Activated naive CD8-positive, alpha-beta T cell (primary cell): ENCODE measurements around the gene SSTR5.
"Not testable (repeated sequence)": the region's sequence is repeated elsewhere in the genome, so short reads cannot be mapped to it uniquely, and the experiment has no call there.

ENCODE experiments used
- H3K27ac Mint-ChIP-seq: one replicate; pipeline ENCODE4 v1.8.0; 2021; ENCODE audit warnings: mixed read lengths
- H3K27me3 Mint-ChIP-seq: one replicate; pipeline ENCODE4 v1.8.0; 2021; ENCODE audit warnings: mixed read lengths
- H3K36me3 Mint-ChIP-seq: one replicate; pipeline ENCODE4 v1.8.0; 2021; ENCODE audit warnings: mixed read lengths
- H3K4me1 Mint-ChIP-seq: one replicate; pipeline ENCODE4 v1.8.0; 2021; ENCODE audit warnings: low read depth, mixed read lengths
- H3K4me3 Mint-ChIP-seq: one replicate; pipeline ENCODE4 v1.8.0; 2021; ENCODE audit warnings: mild to moderate bottlenecking, mixed read lengths
- H3K9me3 Mint-ChIP-seq: one replicate; pipeline ENCODE4 v1.8.0; 2021; ENCODE audit warnings: low read depth, mixed read lengths

The SSTR5 gene

DNA sequence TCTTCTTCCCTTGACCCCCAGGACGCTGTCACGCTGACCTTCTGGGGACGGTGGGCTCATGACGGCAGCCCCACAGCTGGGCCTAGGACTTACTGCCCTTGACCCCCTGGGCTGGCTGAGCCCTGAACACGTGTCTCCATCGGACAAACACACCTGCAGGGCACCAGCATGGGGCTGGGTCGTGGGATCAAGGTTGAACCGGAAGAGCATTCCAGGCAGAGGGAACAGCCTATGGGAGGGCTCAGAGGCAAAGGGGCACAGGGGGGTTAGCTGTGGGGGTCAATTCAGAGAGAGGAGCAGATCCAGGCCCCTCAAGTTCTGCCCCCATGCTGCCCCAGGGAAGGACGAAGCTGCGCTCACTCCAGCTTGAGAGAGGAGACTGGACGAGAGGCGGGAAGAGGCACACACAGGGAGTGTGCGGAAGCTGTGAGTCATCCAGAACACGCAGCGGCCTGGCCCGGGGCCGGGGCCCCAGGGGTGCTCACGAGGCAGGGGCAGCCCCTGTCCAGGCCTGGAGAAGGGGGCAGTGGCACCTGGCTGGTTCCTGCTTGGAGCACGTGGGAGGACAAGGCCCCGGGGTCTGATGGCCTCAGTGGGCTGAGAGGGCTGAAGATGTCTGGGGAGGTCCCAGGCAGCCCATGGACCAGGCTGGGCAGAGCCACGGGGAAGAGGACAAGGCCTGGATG lies 9.9 kb downstream of the SSTR5 start:
- no peak overlapping the region for H3K4me3 Mint-ChIP-seq
- H3K27me3 Mint-ChIP-seq: peaks cover 15% of the 10 kb centered on the region
- peaks cover 5% of the 10 kb centered on the region for H3K36me3 Mint-ChIP-seq
- H3K27ac Mint-ChIP-seq: no peak overlapping the region
- H3K4me1 Mint-ChIP-seq: no peaks in the 10 kb centered on the region
- no peaks in the 10 kb centered on the region for H3K9me3 Mint-ChIP-seq

DNA sequence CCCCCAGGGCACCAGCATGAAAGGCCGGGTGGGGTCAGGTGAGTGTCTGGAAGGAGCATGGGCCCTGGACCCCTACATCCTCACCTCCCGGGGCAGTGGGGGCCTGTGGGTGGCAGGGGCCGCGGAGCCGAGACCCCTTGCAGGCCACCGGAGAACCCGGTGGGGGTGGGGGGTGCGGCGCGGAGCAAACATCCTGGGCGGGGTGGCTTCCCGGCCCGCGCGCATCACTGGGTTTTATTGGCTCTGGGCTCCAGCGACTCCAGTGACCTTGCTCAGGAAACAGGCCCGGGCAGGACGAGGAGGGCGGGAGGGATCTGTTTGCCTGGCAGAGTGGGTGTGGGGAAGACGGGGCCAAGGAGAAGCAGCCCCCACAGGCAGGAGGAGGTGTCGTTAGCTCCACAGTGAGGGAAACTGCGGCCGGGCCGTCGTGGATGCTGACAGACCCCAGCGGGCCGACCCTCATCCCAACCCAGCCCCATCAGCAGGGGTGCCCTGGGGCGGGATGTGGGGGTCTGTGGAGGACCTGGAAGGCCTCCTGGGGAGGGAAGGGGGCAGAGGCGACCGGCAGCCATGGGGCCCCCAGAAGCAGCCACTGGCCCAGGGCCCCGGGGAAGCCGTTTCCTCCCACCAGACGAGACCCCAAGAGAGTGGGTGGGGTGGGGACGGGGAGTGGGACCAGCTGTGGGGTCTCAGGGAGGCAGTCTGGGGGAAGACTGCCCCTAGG lies 10.6 kb downstream of the SSTR5 start:
- no peak overlapping the region for H3K4me3 Mint-ChIP-seq

DNA sequence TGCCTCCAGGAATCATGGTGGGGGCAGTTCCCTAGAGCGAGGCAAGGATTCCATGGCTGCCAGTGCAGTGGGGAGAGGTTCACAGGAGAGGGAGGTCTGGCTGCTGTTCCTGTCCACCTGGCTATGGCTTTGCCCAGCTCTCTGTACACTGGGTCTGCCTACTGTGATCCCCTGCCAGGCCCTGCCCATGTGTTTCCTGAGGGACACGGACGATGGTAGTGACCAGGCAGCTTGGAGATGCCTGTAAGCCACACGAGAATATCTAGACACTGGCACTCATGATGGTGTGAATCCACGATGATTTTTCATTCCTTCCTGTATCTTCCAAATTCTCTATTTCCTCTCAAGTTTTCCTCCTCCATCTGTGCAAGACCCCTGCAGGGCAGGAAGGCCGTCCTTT lies 12.4 kb downstream of the SSTR5 start:
- H3K9me3 Mint-ChIP-seq: no peaks in the 10 kb centered on the region
- H3K27ac Mint-ChIP-seq: no peak overlapping the region

More for the DNA sequence above, 10.6 kb downstream of the SSTR5 start:
- peaks cover 5% of the 10 kb centered on the region for H3K36me3 Mint-ChIP-seq
- H3K27me3 Mint-ChIP-seq: peaks cover 15% of the 10 kb centered on the region
- no peaks in the 10 kb centered on the region for H3K9me3 Mint-ChIP-seq
- H3K4me1 Mint-ChIP-seq: no peaks in the 10 kb centered on the region
- H3K27ac Mint-ChIP-seq: no peak overlapping the region

DNA sequence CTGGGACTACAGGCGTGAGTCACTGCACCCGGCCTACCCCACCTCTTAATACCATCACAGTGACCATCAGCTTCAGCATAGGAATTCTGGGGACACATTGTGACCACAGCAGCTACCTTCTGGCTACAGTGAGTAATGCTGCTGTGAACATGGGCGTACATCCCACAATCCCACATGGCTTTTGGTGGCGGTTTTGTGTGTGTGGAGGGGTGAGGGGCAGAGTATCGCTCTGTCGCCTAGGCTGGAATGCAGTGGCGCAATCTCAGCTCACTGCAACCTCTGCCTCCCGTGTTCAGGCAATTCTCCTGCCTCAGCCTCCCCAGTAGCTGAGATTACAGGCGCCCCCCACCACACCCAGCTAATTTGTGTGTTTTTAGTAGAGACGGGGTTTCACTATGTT lies 13.9 kb downstream of the SSTR5 start:
- H3K4me1 Mint-ChIP-seq, H3K27ac Mint-ChIP-seq, H3K4me3 Mint-ChIP-seq, H3K9me3 Mint-ChIP-seq, H3K36me3 Mint-ChIP-seq: not testable (repeated sequence)
- peaks cover 15% of the 10 kb centered on the region for H3K27me3 Mint-ChIP-seq

More for the DNA sequence above, 12.4 kb downstream of the SSTR5 start:
- Mint-ChIP-seq H3K27me3 (peaks cover 15% of the 10 kb centered on the region), H3K4me3 (no peak overlapping the region), H3K36me3 (peaks cover 5% of the 10 kb centered on the region), H3K4me1 (no peaks in the 10 kb centered on the region)

DNA sequence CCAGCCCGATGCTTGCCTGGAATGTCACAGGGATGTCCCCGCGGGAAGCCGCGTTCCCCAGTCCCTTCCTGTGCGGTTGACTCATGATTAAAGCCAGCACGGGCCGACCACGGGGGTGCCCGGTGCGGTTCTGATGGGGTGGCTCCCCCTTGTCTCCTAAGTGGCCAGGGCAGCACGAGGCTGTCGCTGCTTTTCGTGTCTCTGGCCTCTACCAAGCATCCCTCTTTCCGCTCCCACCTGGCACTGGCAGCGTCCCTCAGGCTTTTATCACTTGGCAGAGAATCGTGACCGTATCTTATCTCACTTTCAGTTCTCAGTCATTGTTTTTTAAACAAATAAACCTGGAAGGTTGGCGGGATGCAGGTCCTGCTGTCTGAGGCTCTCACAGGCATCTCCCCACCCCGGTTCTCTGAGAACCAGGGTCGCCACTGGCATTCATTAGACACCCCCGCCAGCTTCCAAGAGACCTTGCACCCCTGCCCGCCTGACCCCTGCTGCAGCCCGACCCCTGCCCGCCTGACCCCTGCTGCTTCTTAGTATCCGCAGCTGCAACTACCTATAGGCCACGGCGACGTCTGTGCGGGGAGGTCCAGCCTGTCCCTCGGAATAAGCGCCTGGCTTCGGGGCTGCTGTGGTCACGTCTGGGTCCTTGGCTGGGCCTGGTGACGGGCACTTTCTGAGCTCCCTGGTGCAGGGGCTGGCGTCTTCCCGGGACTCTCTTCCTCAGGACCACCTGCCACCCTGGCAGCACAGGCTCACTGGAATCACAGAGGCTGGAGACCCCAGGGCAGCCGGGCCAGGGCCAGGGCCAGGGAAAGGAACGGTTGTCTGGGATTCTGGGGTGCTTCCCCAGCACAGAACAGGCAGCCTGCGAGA lies 16.0 kb downstream of the SSTR5 start:
- Mint-ChIP-seq H3K4me3 (no peak overlapping the region), H3K4me1 (no peaks in the 10 kb centered on the region), H3K27me3 (peaks cover 11% of the 10 kb centered on the region), H3K36me3 (peaks cover 5% of the 10 kb centered on the region), H3K9me3 (no peaks in the 10 kb centered on the region), H3K27ac (no peak overlapping the region)

DNA sequence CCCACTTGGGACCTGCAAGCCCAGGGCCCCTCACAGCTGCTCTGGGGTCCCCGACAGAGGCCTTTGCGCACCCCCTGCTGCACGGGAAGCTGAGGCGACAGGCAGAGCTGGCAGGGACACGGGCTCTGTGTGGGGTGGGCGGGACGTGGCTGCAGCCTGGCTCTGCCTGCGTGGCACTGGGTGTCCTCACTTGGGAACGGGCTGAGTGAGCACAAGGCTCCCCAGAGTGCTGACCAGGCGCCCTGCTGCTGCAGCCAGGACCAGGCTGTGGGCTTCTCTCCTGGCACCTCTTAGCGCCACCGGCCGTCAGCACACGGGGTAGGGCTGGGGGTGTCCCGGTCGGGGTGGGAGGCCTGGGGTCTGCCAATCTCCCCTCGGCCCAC lies 16.9 kb downstream of the SSTR5 start:
- H3K4me3 Mint-ChIP-seq: no peak overlapping the region
- no peaks in the 10 kb centered on the region for H3K4me1 Mint-ChIP-seq
- H3K27me3 Mint-ChIP-seq: peaks cover 8% of the 10 kb centered on the region
- no peak overlapping the region for H3K27ac Mint-ChIP-seq
- no peaks in the 10 kb centered on the region for H3K9me3 Mint-ChIP-seq
- H3K36me3 Mint-ChIP-seq: peaks cover 5% of the 10 kb centered on the region

DNA sequence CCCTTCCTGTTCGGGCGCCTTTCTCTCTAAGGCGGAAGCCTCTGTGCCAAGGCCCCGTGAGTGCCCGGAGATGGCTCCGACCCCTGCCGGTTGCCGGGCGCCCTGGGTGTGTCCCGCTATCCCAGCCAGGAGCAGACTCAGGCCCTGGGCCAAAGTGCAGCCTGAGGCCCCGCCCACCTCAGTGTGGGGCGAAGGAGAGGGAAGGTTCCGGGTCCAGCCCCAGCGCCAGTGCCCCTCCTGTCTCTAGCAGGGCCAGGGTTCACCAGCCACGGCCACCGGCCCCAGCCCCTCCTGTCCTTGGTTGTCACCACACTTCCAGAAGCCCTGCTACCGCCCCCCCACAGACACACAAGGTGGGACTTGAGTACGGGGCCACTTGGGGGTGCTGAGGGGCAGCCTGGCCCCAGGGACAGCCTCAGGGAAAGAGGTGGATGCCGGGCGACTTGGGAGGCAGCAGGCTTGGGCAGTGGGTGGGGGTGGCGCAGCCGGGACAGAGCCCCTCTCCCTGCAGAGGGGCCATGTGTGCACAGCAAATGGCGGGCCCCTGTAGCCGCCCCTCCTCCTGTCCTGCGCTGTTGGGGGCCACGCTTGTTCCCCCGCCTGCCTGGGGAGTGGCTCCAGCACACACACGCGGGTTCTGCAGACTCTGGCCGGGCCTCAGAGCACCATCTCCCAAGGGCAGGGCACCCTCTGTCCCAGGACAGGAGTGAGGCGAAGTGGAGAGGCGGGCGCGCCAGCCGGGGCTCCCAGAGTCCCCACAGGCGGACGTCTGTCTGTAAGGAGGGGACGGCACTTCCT lies 17.5 kb downstream of the SSTR5 start:
- Mint-ChIP-seq H3K27ac (no peak overlapping the region), H3K4me3 (no peak overlapping the region), H3K4me1 (no peaks in the 10 kb centered on the region), H3K9me3 (no peaks in the 10 kb centered on the region), H3K36me3 (peaks cover 5% of the 10 kb centered on the region), H3K27me3 (peaks cover 7% of the 10 kb centered on the region)

DNA sequence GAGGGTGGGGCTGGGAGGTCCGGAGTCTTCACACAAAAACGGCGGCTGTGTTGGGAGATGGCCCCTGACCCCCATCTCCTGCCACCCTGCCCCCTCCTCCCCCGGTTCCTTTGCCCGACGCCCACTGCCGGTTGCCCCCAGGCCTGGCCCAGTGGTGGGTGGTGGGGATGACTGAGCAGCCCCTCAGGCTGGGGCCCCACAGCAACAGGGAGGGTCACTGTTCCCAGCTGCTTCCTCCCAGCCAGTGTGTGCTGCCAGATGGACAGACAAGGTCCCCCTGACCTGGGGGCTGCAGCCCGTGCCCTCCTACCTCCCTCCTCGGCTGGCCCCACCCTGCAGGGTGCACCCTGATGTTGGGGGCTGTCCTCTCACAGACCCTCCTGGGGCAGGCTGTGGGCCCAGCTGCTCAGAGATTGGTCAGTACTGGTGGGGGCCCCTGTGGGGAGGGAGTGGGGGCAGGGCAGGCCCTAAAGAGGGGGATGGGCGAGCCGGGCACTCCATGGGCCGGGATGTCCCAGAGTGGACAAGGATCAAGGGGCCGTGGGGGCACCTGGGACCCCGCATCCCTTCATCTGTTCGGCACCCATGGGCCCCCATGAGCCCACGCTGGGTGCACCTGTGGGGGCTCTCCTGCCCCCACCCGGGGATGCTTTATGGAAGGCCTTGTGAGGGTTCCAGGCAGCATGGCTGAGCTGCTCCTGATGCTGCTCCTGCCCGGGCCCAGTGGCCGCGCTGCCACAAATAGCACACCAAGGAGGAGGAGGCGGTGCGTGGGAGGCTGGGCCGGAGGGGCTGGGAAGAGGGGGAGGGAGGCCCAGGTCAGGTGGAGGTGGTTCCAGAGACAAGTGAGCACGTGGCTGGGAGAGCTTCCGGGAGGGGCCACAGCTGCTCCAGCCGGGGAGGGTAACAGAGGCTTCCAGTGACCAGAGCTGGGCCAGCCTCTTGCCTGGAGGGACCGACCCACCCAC lies 18.4 kb downstream of the SSTR5 start:
- H3K9me3 Mint-ChIP-seq: no peaks in the 10 kb centered on the region
- no peaks in the 10 kb centered on the region for H3K4me1 Mint-ChIP-seq
- no peak overlapping the region for H3K4me3 Mint-ChIP-seq

DNA sequence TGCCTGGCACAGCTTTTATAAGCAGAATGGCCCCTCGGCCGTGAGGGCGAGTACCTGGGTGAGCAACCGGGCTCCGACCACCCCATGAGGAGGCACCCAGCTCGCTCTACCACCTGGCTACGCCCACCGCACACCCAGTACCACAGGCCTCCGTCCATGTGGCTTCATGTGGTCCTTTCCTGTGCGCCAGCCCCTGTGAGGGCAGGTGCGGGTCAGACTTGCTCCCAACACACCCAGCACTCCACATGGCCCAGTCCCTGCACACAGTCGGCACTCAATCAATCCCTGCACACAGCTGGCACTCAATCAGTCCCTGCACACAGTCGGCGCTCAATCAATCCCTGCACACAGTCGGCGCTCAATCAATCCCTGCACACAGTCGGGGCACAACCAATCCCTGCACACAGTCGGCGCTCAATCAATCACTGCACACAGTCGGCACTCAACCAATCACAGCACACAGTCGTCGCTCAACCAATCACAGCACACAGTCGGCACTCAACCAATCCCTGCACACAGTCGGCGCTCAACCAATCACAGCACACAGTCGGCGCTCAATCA lies 19.5 kb downstream of the SSTR5 start:
- Mint-ChIP-seq H3K36me3 (no peaks in the 10 kb centered on the region), H3K4me3 (no peak overlapping the region), H3K27ac (no peak overlapping the region), H3K9me3 (no peaks in the 10 kb centered on the region), H3K27me3 (peaks cover 4% of the 10 kb centered on the region), H3K4me1 (no peaks in the 10 kb centered on the region)

More for the DNA sequence above, 18.4 kb downstream of the SSTR5 start:
- no peak overlapping the region for H3K27ac Mint-ChIP-seq
- H3K27me3 Mint-ChIP-seq: peaks cover 4% of the 10 kb centered on the region
- H3K36me3 Mint-ChIP-seq: no peaks in the 10 kb centered on the region

DNA sequence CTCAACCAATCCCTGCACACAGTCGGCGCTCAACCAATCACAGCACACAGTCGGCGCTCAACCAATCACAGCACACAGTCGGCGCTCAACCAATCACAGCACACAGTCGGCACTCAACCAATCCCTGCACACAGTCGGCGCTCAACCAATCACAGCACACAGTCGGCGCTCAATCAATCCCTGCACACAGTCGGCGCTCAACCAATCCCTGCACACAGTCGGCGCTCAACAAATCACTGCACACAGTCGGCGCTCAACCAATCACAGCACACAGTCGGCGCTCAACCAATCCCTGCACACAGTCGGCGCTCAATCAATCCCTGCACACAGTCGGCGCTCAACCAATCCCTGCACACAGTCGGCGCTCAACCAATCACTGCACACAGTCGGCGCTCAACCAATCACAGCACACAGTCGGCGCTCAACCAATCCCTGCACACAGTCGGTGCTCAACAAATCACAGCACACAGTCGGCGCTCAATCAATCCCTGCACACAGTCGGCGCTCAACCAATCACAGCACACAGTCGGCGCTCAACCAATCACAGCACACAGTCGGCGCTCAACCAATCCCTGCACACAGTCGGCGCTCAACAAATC lies 20.2 kb downstream of the SSTR5 start:
- not testable (repeated sequence) for H3K36me3 Mint-ChIP-seq, H3K9me3 Mint-ChIP-seq, H3K4me1 Mint-ChIP-seq, H3K27me3 Mint-ChIP-seq, H3K27ac Mint-ChIP-seq, H3K4me3 Mint-ChIP-seq

DNA sequence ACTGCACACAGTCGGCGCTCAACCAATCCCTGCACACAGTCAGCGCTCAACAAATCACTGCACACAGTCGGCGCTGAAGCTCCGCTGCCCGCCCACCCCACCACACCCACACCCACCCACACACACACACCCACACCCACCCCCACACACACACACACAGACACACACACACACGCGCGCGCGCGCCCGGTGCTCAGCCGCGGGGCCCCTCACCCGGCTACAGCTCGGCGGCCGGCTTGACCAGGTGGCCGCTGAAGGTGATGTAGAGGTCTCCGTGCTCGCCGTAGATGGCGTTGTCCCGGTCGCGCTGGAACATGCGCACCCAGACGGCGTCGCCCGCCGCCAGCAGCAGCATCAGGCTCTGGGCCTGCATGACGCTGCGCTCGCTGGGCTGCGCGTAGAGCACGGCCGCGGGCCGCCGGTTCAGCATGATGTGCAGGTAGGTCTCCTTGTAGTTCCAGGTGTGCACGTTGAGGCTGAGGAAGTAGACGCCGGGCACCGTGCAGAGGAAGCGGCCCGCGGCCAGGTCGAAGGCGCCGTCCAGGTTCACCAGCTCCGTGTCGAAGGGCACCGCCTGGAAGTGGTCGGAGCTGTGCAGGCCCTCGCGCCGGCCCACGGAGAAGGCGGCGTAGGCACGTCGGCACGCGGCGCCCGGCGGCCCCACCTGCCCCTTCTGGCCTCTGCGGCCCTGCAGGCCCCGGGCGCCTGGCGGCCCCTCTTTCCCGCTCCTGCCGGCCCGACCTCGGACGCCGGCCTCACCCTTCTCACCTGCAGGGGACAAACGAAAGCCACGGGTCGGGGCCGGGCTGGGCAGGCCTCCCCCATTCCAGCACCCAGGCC lies 21.0 kb downstream of the SSTR5 start:
- Mint-ChIP-seq H3K27me3 (no peaks in the 10 kb centered on the region), H3K4me1 (no peaks in the 10 kb centered on the region), H3K4me3 (no peak overlapping the region), H3K36me3 (no peaks in the 10 kb centered on the region), H3K9me3 (no peaks in the 10 kb centered on the region), H3K27ac (no peak overlapping the region)

DNA sequence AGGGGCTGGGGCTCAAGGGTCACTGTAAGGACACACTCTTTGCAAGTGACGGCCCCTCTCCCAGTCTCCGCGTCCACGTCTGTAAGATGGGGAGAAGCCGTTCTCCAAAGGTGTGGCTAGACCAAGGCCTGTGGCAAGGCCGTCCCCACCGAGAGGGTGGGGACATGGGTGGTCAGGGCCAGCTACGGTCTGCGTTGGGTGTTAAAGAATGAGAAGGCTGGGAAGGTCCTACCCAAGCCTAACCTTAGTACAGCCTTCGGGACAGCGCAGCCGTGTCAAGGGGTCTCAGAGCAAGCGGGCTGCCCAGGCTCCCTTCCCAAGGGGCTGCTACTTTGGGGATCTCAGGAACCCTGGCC lies 21.6 kb downstream of the SSTR5 start:
- Mint-ChIP-seq H3K4me3 (no peak overlapping the region), H3K4me1 (no peaks in the 10 kb centered on the region), H3K27ac (no peak overlapping the region), H3K36me3 (no peaks in the 10 kb centered on the region), H3K27me3 (no peaks in the 10 kb centered on the region), H3K9me3 (no peaks in the 10 kb centered on the region)
